WERI-Rb-1 (cell line): ENCODE results near the gene TMEM214.

Experiments used
- DNase-seq: peaks from one replicate; pipeline ENCODE4 v3.0.0-alpha.2; 2020
- H3K27ac ChIP-seq: fragments of 250-450 bp; sonication (Bioruptor Pico); 2 replicates; pipeline ENCODE4 v1.5.1; 2020; ENCODE audit warnings: mild to moderate bottlenecking, moderate library complexity
- H3K27me3 ChIP-seq: fragments of 250-450 bp; sonication (Bioruptor Pico); 2 replicates; pipeline ENCODE4 v1.5.1; 2021; ENCODE audit warnings: mild to moderate bottlenecking, low read depth, moderate library complexity; ENCODE audit not compliant: insufficient read depth, severe bottlenecking
- H3K36me3 ChIP-seq: fragments of 250-450 bp; sonication (Bioruptor Pico); 2 replicates; pipeline ENCODE4 v1.5.1; 2020; ENCODE audit warnings: mild to moderate bottlenecking, moderate library complexity
- H3K4me3 ChIP-seq: 2 replicates; pipeline ENCODE4 v1.5.1; 2011; ENCODE audit warnings: low read depth, mild to moderate bottlenecking, control low read depth, low read length
- H3K9me3 ChIP-seq: fragments of 250-450 bp; sonication (Bioruptor Pico); 2 replicates; pipeline ENCODE4 v1.5.1; 2021; ENCODE audit warnings: mild to moderate bottlenecking, moderate library complexity; ENCODE audit not compliant: severe bottlenecking
- CTCF ChIP-seq: IDR thresholded peaks from 2 replicates; pipeline ENCODE4 v1.5.1; 2011; ENCODE audit warnings: low read depth, mild to moderate bottlenecking, control low read depth, inconsistent platforms, low read length

Gene TMEM214, protein sequence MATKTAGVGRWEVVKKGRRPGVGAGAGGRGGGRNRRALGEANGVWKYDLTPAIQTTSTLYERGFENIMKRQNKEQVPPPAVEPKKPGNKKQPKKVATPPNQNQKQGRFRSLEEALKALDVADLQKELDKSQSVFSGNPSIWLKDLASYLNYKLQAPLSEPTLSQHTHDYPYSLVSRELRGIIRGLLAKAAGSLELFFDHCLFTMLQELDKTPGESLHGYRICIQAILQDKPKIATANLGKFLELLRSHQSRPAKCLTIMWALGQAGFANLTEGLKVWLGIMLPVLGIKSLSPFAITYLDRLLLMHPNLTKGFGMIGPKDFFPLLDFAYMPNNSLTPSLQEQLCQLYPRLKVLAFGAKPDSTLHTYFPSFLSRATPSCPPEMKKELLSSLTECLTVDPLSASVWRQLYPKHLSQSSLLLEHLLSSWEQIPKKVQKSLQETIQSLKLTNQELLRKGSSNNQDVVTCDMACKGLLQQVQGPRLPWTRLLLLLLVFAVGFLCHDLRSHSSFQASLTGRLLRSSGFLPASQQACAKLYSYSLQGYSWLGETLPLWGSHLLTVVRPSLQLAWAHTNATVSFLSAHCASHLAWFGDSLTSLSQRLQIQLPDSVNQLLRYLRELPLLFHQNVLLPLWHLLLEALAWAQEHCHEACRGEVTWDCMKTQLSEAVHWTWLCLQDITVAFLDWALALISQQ

GRCh38 chr2:27032495-27033252, at the start of gene TMEM214:
Gene TMEM214 (plus strand): TSS chr2:27032965. CDS start chr2:27033016, 51 bp downstream.
- Histone ChIP-seq H3K27me3 (no peaks in the 10 kb centered on the region), H3K4me3 (peak within 1 kb of the TSS; percentile 60), H3K27ac (peak within 1 kb of the TSS; percentile 75), H3K36me3 (peaks cover 59% of the 10 kb centered on the region), H3K9me3 (no peaks in the 10 kb centered on the region)
- peak; percentile 95 for DNase-seq
- TF ChIP-seq CTCF, result 0 out of 2 replicates have a peak, but pooled peaks have one; percentile 17

DNA sequence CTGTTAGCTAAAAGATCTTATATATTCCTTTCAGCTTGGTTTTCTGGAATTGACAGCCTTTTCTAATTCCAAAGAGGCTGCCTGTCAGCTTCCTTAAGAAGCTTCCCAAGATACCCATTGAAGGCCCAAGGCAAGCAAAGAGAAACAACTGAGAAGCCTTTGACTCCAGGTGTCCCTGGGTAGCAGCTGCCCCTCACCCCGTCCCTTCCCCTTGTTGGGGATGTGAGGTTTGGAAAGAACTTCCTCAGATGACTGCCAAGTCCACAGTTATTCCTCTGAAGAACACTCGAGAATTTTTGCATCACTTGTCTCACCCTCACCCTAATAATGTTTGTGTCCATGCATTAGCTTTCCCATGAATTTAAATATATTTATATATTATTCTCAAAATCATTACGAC, 49.0 kb upstream of the TMEM214 start:
- Histone ChIP-seq H3K27ac (no peak overlapping the region), H3K4me3 (no peak overlapping the region), H3K36me3 (peaks cover 4% of the 10 kb centered on the region; the same call in 1 of the 2 replicates), H3K27me3 (no peaks in the 10 kb centered on the region), H3K9me3 (no peaks in the 10 kb centered on the region)
- DNase-seq, result no peak
- TF ChIP-seq CTCF, result no peak

DNA sequence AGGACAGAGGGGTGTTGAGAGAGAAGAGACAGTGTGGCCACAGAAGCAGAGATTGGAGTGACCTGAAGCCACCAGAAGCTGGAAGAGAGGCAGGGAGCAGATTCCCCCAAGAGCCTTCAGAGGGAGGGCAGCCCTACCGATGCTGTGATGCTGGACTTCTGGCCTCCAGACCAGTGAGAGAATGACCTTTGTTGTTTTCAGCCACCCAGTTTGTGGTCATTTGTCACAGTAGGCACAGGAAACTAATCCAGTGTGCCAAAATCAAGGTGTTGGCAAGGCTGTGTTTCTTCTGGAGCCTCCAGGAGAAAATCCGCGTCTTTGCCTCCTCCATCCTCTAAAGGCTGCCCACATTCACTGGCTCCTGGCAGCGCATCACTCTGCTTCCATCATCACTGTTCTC, 47.0 kb upstream of the TMEM214 start:
- no peak for TF ChIP-seq CTCF
- Histone ChIP-seq H3K27ac (peak overlapping the region; percentile 17), H3K4me3 (no peak overlapping the region), H3K27me3 (no peaks in the 10 kb centered on the region), H3K9me3 (no peaks in the 10 kb centered on the region), H3K36me3 (peaks cover 4% of the 10 kb centered on the region; the same call in 1 of the 2 replicates)
- DNase-seq, result peak; percentile 38

- Histone ChIP-seq H3K9me3 (no peaks in the 10 kb centered on the region), H3K27me3 (no peaks in the 10 kb centered on the region), H3K27ac (no peak overlapping the region), H3K4me3 (no peak overlapping the region), H3K36me3 (peaks cover 4% of the 10 kb centered on the region; the same call in 1 of the 2 replicates)
- no peak for TF ChIP-seq CTCF
- no peak for DNase-seq
Observed at GRCh38 chr2:26986576-26986975, 46.2 kb upstream of the TMEM214 start.

- Histone ChIP-seq H3K4me3 (no peak overlapping the region), H3K36me3 (0 out of 2 replicates have a peak, but pooled peaks cover 4% of the 10 kb centered on the region), H3K27me3 (no peaks in the 10 kb centered on the region), H3K9me3 (no peaks in the 10 kb centered on the region), H3K27ac (no peak overlapping the region)
- no peak for DNase-seq
- no peak for TF ChIP-seq CTCF
Observed at GRCh38 chr2:26988058-26988860, 44.5 kb upstream of the TMEM214 start.
